ENCODE measurements around the gene HOGA1. TPM values are rescaled to one million over a fixed set of nuclear protein-coding genes. Genes with fewer than 3 reads are reported as not detected.
"Not testable (repeated sequence)": the region's sequence is repeated elsewhere in the genome, so short reads cannot be mapped to it uniquely, and the experiment has no call there.

Gene HOGA1
- total RNA-seq, 2 experiments from 2014 or later, result not detected

GRCh38 chr10:97640868-97641811 is 57.0 kb downstream of the HOGA1 start:
- DNase-seq, result peak; percentile 10
- H3K9me3 Mint-ChIP-seq, result no peaks in the 10 kb centered on the region
- H3K4me3 Mint-ChIP-seq, result peak overlapping the region; percentile 94
- POLR2A ChIA-PET, result interaction anchor here (0.5 to 0.7 kb wide), 3 partner anchors 9 to 250 kb away, joined by 3 to 4 read pairs (median 3); no protein-coding TSS in a partner anchor
- CTCF ChIA-PET, result interaction anchor here (0.6 to 1.9 kb wide), 5 partner anchors 26 to 1572 kb away, joined by 3 to 4 read pairs (median 3); no protein-coding TSS in a partner anchor
- peaks cover 10% of the 10 kb centered on the region for H3K36me3 Mint-ChIP-seq (ENCODE audit: low read depth)
- no peaks in the 10 kb centered on the region for H3K27me3 Mint-ChIP-seq
- peak overlapping the region; percentile 95 for H3K27ac Mint-ChIP-seq
- peaks cover 27% of the 10 kb centered on the region for H3K4me1 Mint-ChIP-seq

- not testable (repeated sequence) for DNase-seq; H3K27ac Mint-ChIP-seq; H3K27me3 Mint-ChIP-seq; H3K4me3 Mint-ChIP-seq; H3K36me3 Mint-ChIP-seq (ENCODE audit: low read depth); H3K9me3 Mint-ChIP-seq
- ChIA-PET CTCF (interaction anchor here (1.1 kb wide), 1 partner anchor 793 kb away, joined by 3 read pairs; no protein-coding TSS in a partner anchor), POLR2A (interaction anchor here (0.7 kb wide), 1 partner anchor 1207 kb away, joined by 6 read pairs; no protein-coding TSS in a partner anchor)
- peaks cover 27% of the 10 kb centered on the region for H3K4me1 Mint-ChIP-seq
These were observed 58.4 kb downstream of the HOGA1 start for GRCh38 chr10:97642471-97643159.

GRCh38 chr10:97643441-97643985 is 59.3 kb downstream of the HOGA1 start:
- Mint-ChIP-seq H3K27me3 (no peaks in the 10 kb centered on the region), H3K27ac (no peak overlapping the region), H3K36me3 (ENCODE audit: low read depth) (peaks cover 10% of the 10 kb centered on the region), H3K4me1 (peaks cover 29% of the 10 kb centered on the region), H3K9me3 (no peaks in the 10 kb centered on the region), H3K4me3 (peak overlapping the region; percentile 16)
- no peak for DNase-seq
- ChIA-PET POLR2A (no interaction called here), CTCF (interaction anchor here (1.0 kb wide), 1 partner anchor 12 kb away, joined by 3 read pairs; no protein-coding TSS in a partner anchor)

- H3K27ac Mint-ChIP-seq, result no peak overlapping the region
- peaks cover 37% of the 10 kb centered on the region for H3K4me1 Mint-ChIP-seq
- H3K9me3 Mint-ChIP-seq, result no peaks in the 10 kb centered on the region
- ChIA-PET CTCF (interaction anchor here (0.5 to 0.6 kb wide), 2 partner anchors 93 to 202 kb away, joined by 3 read pairs; no protein-coding TSS in a partner anchor), POLR2A (no interaction called here)
- no peak for DNase-seq
- no peaks in the 10 kb centered on the region for H3K27me3 Mint-ChIP-seq
- H3K4me3 Mint-ChIP-seq, result no peak overlapping the region
- peaks cover 10% of the 10 kb centered on the region for H3K36me3 Mint-ChIP-seq (ENCODE audit: low read depth)
These were observed 60.7 kb downstream of the HOGA1 start for GRCh38 chr10:97644936-97645335.

GRCh38 chr10:97647556-97647955 is 63.4 kb downstream of the HOGA1 start:
- Mint-ChIP-seq H3K27ac (no peak overlapping the region), H3K36me3 (ENCODE audit: low read depth) (peaks cover 13% of the 10 kb centered on the region), H3K27me3 (no peaks in the 10 kb centered on the region), H3K4me1 (peaks cover 21% of the 10 kb centered on the region), H3K9me3 (no peaks in the 10 kb centered on the region), H3K4me3 (no peak overlapping the region)
- CTCF ChIA-PET, result interaction anchor here (0.7 kb wide), 1 partner anchor 248 kb away, joined by 3 read pairs; no protein-coding TSS in a partner anchor
- no peak for DNase-seq
- POLR2A ChIA-PET, result no interaction called here

GRCh38 chr10:97648562-97649404 is 64.6 kb downstream of the HOGA1 start:
- H3K4me1 Mint-ChIP-seq, result peaks cover 14% of the 10 kb centered on the region
- CTCF ChIA-PET, result interaction anchor here (1.0 to 1.5 kb wide), 4 partner anchors 17 to 90 kb away, joined by 4 to 6 read pairs (median 4); no protein-coding TSS in a partner anchor

GRCh38 chr10:97649405-97649750 is 65.2 kb downstream of the HOGA1 start:
- POLR2A ChIA-PET, result interaction anchor here (0.6 kb wide), 1 partner anchor 29 kb away, joined by 13 read pairs; no protein-coding TSS in a partner anchor
- peak overlapping the region; percentile 74 for H3K27ac Mint-ChIP-seq
- H3K36me3 Mint-ChIP-seq (ENCODE audit: low read depth), result peaks cover 19% of the 10 kb centered on the region
- H3K9me3 Mint-ChIP-seq, H3K27me3 Mint-ChIP-seq, H3K4me3 Mint-ChIP-seq, DNase-seq: not testable (repeated sequence)
- CTCF ChIA-PET, result interaction anchor here (1.0 to 1.5 kb wide), 4 partner anchors 16 to 91 kb away, joined by 4 to 6 read pairs (median 4); no protein-coding TSS in a partner anchor
- peaks cover 14% of the 10 kb centered on the region for H3K4me1 Mint-ChIP-seq

More at GRCh38 chr10:97648562-97649404, 64.6 kb downstream of the HOGA1 start:
- H3K36me3 Mint-ChIP-seq (ENCODE audit: low read depth), result peaks cover 15% of the 10 kb centered on the region
- H3K4me3 Mint-ChIP-seq, result no peak overlapping the region
- H3K27ac Mint-ChIP-seq, result peak overlapping the region; percentile 74
- no peaks in the 10 kb centered on the region for H3K9me3 Mint-ChIP-seq
- no peaks in the 10 kb centered on the region for H3K27me3 Mint-ChIP-seq
- DNase-seq, result peak; percentile 25
- POLR2A ChIA-PET, result interaction anchor here (0.6 kb wide), 1 partner anchor 30 kb away, joined by 13 read pairs; no protein-coding TSS in a partner anchor

- Mint-ChIP-seq H3K4me1 (peaks cover 13% of the 10 kb centered on the region), H3K4me3 (no peak overlapping the region), H3K27me3 (no peaks in the 10 kb centered on the region), H3K9me3 (no peaks in the 10 kb centered on the region), H3K27ac (no peak overlapping the region), H3K36me3 (ENCODE audit: low read depth) (peaks cover 15% of the 10 kb centered on the region)
- no peak for DNase-seq
- CTCF ChIA-PET, result no interaction called here
- POLR2A ChIA-PET, result no interaction called here
These were observed 66.5 kb downstream of the HOGA1 start for GRCh38 chr10:97650726-97651125.

GRCh38 chr10:97651773-97652172 is 67.6 kb downstream of the HOGA1 start:
- POLR2A ChIA-PET, result no interaction called here
- Mint-ChIP-seq H3K9me3 (no peaks in the 10 kb centered on the region), H3K4me3 (no peak overlapping the region), H3K36me3 (ENCODE audit: low read depth) (peaks cover 20% of the 10 kb centered on the region), H3K27me3 (no peaks in the 10 kb centered on the region), H3K4me1 (peaks cover 11% of the 10 kb centered on the region), H3K27ac (no peak overlapping the region)
- DNase-seq, result no peak
- CTCF ChIA-PET, result interaction anchor here (0.6 kb wide), 1 partner anchor 26 kb away, joined by 3 read pairs; no protein-coding TSS in a partner anchor

GRCh38 chr10:97656777-97657176 is 72.6 kb downstream of the HOGA1 start:
- CTCF ChIA-PET, result interaction anchor here (0.5 to 1.0 kb wide), 3 partner anchors 15 to 142 kb away, joined by 3 to 5 read pairs (median 5); no protein-coding TSS in a partner anchor
- H3K9me3 Mint-ChIP-seq, result no peaks in the 10 kb centered on the region
- H3K27me3 Mint-ChIP-seq, result no peaks in the 10 kb centered on the region
- H3K36me3 Mint-ChIP-seq (ENCODE audit: low read depth), result peaks cover 26% of the 10 kb centered on the region
- H3K4me3 Mint-ChIP-seq, result no peak overlapping the region
- H3K4me1 Mint-ChIP-seq, result no peaks in the 10 kb centered on the region
- DNase-seq, result no peak
- POLR2A ChIA-PET, result no interaction called here
- H3K27ac Mint-ChIP-seq, result peak overlapping the region; percentile 41

- CTCF ChIA-PET, result interaction anchor here (0.6 kb wide), 1 partner anchor 107 kb away, joined by 4 read pairs; no protein-coding TSS in a partner anchor
These were observed 75.4 kb downstream of the HOGA1 start for GRCh38 chr10:97659589-97659988.

More at GRCh38 chr10:97659589-97659988, 75.4 kb downstream of the HOGA1 start:
- Mint-ChIP-seq H3K27ac (no peak overlapping the region), H3K4me1 (no peaks in the 10 kb centered on the region), H3K36me3 (ENCODE audit: low read depth) (peaks cover 21% of the 10 kb centered on the region), H3K27me3 (no peaks in the 10 kb centered on the region), H3K4me3 (no peak overlapping the region), H3K9me3 (no peaks in the 10 kb centered on the region)
- no peak for DNase-seq
- POLR2A ChIA-PET, result no interaction called here

Measured in activated CD4-positive, alpha-beta T cell treated with anti-CD3 and anti-CD28 coated beads, Interleukin-2, amount 10 ng/mL, durations not matched to agents 7 days and 5 days (primary cell).